GM21447 (cell line): Measurements from ENCODE around the gene ZNF358.
"Not testable (repeated sequence)": the region's sequence is repeated elsewhere in the genome, so short reads cannot be mapped to it uniquely, and the experiment has no call there.

Experiments used
- ATAC-seq: cut with Tn5 transposase; IDR thresholded peaks from one replicate; pipeline ENCODE4 v1.9.1; 2021; ENCODE audit not compliant: unreplicated experiment

Gene ZNF358

GRCh38 chr19:7534531-7535046 is 18.7 kb downstream of the ZNF358 start:
- ATAC-seq = peak; percentile 12

DNA sequence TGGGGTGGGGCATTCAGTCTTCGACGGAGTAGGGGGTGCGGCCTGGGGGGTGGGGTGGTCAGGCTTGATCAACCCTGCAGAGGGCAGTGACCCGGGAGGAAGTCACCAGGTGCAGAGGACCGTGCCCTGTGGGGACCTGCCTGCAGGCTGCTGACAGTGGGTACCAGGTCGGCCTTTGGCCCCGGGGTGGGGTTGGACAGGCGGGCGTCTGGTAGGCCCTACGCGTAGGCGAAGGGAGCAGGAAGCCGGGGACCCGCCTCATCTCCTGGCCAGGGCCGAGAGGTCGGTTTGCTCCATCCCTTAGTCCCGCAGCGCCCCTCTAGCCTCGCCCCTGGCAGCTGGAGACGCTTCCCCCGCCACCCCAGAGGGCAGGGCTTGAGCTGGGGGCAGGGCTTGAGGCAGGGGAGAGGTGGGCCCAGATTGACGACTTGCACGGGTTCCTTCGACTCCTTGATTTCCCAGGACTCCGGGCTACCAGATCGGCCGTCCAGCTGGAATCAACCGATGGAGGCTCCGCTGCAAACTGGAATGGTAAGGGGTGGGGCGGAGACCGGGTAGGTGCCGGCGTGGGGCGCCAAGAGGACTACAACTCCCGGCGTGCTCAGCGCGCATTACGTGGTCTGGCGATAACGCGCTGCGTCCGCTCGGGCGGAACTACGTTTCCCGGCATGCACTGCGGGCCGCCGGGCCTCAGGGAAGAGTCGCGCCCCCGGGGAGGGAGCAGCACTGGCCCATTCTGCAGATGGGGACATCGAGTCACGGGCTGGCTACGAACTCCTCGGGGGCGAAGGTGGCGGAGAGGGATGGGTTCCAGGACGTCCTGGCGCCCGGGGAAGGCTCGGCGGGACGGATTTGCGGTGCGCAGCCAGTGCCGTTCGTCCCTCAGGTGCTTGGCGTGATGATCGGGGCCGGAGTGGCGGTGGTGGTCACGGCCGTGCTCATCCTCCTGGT is 19.4 kb downstream of the ZNF358 start, which contains the start of gene PNPLA6:
Gene PNPLA6 (plus strand): TSS at position 671 of the 951 bp plus-strand sequence. CDS start 72 bp downstream, at position 743.
- ATAC-seq = peak; percentile 60

DNA sequence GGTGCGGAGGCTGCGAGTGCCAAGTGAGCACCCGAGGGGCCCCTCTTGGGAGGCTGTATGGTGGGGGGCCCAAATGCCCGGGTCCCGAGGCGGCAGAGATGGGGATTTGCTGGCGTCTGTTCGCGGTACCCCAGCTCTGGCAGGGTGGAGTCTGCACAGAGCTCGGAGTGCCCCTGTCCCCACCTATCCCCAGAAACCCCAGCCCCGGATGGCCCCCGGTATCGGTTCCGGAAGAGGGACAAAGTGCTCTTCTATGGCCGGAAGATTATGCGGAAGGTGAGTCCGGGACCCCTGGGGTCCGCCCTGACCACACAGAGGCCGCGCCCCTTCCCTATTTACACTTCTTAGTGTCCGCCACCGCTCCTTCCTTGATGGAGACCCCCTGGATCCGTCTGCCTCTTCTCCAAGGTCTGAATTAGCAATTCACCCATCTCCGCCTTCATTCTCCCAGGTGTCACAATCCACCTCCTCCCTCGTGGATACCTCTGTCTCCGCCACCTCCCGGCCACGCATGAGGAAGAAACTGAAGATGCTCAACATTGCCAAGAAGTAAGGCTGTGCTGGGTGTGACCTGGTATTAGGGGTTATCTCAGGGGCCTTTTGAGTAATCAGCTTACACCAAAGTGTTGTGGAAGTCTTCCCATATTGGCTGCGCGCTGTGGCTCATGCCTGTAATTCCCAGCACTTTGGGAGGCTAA is 20.2 kb downstream of the ZNF358 start:
- no peak for ATAC-seq

DNA sequence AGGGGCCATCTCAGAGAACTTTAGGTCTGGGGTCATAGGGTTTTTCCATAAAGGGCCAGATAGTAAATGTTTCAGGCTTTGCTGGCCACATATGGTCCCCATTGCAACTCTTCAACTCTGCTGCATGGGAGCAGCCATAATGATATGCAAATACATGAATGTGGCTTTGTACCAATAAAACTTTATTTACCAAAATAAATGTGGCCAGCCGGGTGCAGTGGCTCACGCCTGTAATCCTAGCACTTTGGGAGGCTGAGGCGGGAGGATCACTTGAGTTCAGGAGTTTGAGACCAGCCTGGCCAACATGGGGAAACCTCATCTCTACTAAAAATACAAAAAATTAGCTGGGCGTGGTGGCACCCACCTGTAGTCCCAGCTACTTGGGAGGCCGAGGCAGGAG is 23.1 kb downstream of the ZNF358 start:
- not testable (repeated sequence) for ATAC-seq

DNA sequence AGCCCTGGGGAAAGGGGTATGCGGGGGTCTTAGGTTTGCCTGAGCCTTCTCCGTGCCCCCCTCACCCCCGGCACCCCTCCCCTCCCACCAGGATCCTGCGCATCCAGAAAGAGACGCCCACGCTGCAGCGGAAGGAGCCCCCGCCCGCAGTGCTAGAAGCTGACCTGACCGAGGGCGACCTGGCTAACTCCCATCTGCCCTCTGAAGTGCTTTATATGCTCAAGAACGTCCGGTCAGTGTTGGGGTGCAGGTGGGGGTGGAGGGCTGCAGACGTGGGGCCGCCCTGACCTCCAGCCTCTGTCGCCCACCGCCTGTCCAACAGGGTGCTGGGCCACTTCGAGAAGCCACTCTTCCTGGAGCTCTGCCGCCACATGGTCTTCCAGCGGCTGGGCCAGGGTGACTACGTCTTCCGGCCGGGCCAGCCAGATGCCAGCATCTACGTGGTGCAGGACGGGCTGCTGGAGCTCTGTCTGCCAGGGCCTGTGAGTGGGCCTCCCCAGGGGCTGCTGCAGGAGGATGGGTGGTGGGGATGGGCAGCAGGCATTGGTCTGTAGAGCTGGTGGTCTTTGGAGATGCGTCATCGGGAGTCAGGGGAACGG is 24.0 kb downstream of the ZNF358 start:
- ATAC-seq = no peak

GRCh38 chr19:7540761-7541474 is 25.0 kb downstream of the ZNF358 start:
- ATAC-seq = no peak

DNA sequence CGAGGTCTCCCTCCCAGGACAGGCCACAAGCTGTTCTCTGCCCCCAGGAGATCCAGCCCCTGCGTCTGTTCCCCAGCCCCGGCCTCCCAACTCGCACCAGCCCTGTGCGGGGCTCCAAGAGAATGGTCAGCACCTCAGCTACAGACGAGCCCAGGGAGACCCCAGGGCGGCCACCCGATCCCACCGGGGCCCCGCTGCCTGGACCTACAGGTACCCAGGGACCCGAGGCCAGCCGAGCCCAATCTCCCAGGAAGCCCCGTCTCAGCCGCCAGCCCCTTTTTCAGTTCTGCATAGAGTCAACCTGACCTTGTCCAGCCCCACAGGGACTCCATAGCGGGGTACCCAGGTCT is 25.5 kb downstream of the ZNF358 start:
- ATAC-seq = no peak

DNA sequence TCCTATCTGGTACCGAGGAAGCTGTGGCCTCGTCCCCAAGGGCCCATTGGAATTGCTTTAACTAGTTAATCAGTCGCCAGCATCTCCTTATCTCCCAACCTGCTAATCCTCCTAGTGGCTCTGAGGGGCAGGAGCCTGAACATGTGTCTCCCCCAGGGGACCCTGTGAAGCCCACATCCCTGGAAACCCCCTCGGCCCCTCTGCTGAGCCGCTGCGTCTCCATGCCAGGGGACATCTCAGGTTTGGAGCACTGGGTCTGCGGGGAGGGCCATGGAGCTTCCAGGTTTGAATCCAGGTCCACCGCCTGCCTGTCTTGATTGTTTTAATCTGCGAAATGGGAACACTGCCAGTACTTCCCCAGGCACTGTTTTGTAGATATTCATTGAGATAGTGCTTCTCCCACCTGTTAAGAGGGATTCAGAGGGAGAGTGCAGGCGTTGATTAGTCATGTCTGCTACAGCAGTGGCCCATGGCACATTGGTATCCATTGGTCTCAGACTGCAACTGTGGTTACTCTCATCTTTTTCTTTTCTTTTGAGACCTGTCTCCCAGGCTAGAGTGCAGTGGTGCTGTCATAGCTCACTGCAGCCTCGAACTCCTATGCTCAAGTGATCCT is 26.0 kb downstream of the ZNF358 start:
- no peak for ATAC-seq

- no peak for ATAC-seq
Measured at GRCh38 chr19:7542556-7543348, 26.8 kb downstream of the ZNF358 start.

DNA sequence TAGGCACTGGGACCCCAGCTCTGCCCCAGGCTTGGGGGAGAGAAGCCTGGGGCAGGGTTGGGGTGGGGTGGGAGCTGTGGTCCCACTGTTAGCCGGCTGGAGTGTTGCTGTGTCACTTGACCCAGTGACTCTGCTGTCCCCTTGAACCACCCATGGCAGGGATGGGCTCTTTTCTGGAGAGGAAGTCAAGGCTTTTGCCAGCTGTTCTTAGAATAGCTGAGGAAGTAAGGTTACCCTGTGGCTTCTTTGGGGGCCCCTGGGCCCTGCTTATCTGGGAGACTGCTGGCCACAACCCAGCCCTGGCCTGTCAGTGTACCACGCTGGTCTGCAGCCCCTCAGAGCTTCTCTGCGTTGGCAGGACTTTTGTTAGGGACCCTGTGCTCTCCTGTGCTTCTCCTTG is 28.7 kb downstream of the ZNF358 start:
- no peak for ATAC-seq

GRCh38 chr19:7545300-7545699 is 29.4 kb downstream of the ZNF358 start:
- no peak for ATAC-seq

DNA sequence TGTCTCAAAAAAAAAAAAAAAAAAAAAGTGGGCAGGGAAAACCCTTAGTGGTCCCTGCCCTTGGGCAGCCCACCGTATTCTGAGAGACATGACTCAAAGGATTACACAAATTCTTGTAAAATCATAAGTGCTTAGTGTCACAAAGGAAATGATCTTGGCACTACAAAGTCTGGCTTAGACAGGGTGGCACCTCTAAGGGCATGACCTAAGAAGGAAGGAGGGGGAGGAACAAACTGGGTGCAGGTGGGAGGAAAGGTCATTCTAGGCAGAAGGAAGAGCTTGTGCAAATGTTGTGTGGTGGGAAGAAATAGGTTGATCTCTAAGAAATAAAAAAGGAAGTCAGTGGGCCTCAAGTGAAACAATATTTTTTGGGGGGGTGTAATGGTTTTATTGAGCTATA is 30.0 kb downstream of the ZNF358 start:
- no peak for ATAC-seq

DNA sequence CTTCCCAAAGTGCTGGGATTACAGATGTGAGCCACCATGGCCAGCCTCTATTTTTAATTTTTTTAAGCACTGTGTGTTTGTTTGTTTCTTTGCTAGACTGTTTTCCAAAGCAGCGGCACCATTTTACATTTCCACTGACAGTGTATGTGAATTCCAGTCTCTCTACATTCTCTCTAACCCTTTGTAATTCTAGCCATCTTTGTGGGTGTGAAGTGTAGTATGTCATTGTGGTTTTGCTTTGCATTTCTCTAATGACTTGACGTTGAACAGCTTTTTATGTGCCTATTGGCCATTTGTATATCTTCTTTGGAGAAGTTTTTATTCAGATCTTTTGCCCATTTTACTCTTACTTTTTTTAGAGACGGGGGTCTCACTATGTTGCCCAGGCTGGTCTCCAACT is 31.3 kb downstream of the ZNF358 start:
- no peak for ATAC-seq

DNA sequence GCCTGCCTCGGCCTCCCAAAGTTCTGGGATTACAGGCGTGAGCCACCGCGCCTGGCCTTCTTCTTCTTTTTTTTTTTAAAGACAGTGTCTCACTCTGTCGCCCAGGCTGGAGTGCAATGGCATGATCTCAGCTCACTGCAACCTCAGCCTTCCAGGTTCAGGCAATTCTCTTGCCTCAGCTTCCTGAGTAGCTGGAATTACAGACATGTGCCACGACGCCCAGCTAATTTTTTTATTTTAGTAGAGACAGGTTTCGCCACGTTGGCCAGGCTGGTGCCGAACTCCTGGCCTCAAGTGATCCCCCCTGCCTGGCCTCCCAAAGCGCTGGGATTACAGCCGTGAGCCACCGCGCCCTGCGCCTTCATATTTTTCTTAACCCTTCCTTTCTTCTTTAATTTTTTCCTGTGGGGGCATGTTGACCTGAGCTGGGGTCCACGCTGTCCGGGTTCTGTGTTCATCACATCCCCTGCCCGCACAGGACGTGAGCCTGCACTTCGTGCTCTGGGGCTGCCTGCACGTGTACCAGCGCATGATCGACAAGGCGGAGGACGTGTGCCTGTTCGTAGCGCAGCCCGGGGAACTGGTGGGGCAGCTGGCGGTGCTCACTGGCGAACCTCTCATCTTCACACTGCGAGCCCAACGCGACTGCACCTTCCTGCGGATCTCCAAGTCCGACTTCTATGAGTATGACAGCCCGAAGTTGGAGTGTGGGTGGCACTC is 33.7 kb downstream of the ZNF358 start:
- ATAC-seq = no peak

- ATAC-seq = no peak
Measured at GRCh38 chr19:7550169-7550770, 34.4 kb downstream of the ZNF358 start.

DNA sequence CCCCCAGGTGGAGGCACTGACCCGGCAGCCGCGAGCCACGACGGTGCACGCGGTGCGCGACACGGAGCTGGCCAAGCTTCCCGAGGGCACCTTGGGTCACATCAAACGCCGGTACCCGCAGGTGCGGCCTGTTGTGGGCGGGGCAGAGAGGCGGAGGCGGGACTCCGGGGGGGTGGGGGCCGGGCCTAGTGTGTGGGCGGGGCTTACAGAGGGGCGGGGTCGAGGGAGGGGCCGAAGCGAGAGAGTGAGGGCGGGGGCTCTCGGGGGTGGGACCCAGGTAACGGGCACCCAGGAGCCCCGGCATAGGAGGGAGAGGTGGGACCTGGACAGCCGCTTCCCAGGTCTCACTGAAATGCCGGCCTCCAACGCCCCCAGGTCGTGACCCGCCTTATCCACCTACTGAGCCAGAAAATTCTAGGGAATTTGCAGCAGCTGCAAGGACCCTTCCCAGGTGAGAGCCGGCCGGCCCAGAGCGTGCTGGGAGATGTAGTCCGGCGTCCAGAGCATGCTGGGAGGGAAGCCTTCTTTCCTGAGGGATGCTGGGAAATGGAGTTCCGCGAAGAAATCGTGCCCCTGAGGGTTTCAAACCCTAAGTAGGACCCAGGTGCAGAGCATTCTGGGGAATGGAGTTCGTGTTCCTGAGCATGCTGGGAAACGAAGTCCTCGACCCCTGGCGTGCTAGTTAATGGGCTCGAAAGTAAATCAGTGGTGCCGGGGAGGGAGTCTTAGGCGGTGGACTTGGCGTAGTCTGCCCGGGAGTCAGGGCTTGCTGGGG is 35.3 kb downstream of the ZNF358 start:
- ATAC-seq = no peak

DNA sequence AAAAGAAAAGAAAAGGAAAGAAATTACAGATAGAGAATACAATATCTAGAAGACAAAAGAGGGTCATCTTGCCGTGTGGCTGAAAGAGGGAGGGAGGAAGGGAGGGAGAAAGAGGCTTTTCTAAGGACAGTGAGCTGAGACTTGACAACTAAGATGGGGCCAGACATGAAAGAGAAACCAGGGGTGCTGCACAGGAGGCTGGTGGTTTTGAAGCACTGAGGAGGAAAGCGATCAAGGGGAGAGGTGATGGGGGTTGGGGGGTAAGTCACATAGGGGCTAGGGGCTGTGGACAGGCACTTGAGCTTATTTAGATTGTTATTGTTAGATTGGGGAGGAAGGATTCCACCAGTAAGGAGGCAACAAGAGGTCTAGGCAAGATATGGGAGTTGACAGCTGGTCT is 36.9 kb downstream of the ZNF358 start:
- no peak for ATAC-seq

- ATAC-seq = no peak
Measured at GRCh38 chr19:7554565-7554964, 38.7 kb downstream of the ZNF358 start.
